AML-193 (cell line): ENCODE results near the gene C1orf159.
"Not testable (repeated sequence)": the region's sequence is repeated elsewhere in the genome, so short reads cannot be mapped to it uniquely, and the experiment has no call there.

ENCODE experiments used
- DNase-seq, 2 experiments: peaks; one replicate each; lab custom pipeline; 2025; lab: John Stamatoyannopoulos, UW

Gene C1orf159

GRCh38 chr1:1118011-1118875, 2.4 kb upstream of the C1orf159 start:
- no peak for DNase-seq

DNA sequence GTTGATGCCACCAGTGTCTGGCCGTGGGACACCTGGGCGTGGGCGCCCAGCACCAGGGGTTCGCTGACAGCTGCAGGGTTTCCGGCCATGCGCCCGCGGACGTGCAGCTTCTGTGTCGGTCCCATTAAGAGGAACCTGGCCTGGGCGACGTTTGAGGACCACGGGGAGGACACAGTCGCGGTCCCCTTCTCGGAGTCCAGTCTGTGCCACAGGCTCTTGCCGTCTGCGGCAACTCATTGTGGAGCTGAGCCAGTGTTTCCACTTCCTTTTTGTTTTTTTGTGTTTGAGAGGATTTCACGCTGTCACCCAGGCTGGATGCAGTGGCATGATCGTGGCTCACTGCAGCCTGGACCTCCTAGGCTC, 1.6 kb upstream of the C1orf159 start:
- DNase-seq, result no peak

GRCh38 chr1:1116701-1117468, 996 bp upstream of the C1orf159 start:
- DNase-seq, result no peak

- DNase-seq, result no peak
These were observed 628 bp downstream of the C1orf159 start for GRCh38 chr1:1115136-1115785.

DNA sequence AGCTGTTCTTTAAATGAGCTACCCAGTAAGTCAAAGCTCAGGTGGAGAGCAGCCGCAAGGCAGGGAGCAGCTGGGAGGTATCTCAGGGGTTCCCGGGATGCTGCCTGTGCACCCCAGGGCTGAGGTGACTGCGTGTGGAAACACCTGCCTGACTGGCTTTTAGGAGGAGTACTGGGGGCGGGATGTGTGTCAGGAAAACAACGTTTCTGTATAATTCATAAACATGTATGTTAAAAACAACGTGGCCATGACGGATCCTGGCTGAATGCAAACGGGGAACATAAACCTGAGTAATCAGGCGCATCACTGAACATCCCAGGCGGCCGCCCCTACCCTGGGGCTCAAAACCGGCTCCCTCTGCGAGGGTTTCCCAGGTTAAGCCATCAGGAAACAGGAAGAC, 1.5 kb downstream of the C1orf159 start:
- no peak for DNase-seq

DNA sequence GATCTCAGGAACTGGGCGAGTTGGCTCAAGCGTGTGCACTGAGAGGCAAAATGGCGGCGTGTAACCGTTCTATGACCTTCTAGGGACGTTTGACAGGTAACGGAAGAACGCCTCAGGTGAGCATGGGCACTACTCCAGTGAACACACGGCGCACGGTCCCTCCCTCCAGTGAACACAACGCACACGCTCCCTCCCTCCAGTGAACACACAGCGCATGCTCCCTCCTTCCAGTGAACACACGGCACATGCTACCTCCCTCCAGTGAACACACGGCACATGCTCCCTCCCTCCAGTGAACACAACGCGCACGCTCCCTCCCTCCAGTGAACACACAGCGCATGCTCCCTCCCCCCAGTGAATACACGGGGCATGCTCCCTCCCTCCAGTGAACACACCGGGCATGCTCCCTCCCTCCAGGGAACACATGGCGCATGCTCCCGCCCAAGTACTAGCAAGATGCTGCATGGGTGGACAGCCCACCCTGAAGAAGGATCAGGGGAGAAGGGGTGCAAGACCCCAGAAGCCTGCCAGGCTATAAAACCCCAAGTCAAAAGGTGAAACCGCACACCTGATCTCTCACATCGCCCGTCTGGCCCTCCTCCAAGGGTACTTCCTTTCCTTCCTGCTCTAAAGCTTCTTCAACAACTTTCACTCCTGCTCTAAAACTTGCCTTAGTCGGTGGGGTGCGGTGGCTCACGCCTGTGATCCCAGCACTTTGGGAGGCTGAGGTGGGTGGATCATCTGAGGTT, 3.5 kb downstream of the C1orf159 start:
- no peak for DNase-seq

DNA sequence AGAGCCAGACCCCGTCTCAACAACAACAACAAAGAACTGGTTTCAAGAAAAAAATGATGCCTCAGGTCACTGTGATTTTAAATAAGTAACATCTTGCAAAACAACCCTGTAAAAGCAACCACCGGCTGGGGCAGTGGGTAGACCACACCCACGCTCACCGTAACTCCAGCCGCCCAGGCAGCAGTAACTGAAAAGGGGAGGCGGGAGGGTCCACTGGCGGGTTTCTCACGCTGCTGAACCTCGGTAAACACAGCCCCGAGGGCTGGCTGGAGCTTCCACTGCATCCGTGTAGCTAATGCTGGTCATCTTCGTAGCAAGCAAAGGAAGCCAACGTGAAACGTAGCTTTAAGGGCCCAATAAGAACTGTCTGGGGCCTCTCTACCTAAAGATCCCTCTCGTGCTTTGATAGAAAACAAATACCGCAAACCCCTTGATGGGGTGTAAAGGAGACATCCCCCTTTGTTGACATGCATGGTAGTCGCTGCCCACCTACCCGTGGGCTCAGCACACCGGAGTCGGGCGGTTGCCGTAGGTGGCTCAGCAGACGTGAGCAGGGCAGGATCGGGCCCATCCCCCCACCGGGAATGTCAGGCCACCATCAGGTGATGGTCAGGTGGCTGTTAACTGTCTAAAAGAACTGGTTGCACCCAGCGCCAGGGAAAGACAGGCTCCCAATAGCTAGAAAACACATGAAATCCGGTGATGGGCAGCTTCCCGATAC, 4.2 kb downstream of the C1orf159 start:
- no peak for DNase-seq

GRCh38 chr1:1110561-1110971, 5.3 kb downstream of the C1orf159 start:
- DNase-seq, result no peak

DNA sequence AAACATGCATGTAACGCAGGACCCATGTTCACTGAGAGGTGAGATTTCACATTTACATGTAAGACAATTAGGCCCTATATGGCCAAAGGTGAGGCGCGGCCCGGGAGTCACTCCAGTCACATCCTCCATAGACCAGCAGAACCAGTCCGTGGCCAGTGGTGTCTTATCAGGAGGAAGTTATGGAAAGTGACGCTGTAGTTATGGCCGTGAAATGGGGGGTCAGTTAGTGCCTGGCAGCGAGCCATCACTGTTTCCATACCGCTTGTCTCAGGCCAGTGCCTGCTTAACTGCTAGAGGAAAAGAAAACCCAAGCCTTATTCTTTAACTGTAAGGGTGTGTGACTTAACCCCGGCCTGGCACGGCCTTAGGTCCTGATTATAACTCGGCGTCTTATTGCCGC, 6.1 kb downstream of the C1orf159 start:
- no peak for DNase-seq

DNA sequence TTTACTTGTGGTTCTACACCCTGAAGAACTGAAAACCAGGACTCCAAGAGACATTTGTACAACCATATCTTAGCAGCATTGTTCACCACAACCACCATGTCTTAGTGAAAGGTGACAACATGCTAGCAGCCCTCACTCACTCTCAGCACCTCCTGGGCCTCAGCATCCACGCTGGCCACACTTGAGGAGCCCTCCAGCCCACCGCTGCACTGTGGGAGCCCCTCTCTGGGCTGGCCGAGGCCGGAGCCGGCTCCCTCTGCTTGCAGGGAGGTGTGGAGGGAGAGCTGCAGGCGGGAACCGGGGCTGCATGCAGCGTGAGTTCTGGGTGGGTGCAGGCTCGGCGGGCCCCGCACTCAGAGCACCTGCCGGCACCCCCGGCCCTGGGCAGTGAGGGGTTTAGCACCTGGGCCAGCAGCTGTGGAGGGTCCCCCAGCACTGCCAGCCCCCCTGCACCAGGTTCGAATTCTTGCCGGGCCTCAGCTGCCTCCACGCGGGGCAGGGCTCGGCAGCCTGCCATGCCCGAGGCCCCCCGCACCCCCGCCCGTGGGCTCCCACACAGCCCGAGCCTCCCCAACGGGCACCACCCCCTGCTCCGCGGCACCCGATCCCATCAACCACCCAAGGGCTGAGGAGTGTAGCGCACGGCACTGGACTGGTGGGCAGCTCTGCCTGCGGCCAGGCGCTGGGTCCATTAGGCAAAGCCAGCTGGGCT, 9.2 kb downstream of the C1orf159 start:
- DNase-seq, result no peak

DNA sequence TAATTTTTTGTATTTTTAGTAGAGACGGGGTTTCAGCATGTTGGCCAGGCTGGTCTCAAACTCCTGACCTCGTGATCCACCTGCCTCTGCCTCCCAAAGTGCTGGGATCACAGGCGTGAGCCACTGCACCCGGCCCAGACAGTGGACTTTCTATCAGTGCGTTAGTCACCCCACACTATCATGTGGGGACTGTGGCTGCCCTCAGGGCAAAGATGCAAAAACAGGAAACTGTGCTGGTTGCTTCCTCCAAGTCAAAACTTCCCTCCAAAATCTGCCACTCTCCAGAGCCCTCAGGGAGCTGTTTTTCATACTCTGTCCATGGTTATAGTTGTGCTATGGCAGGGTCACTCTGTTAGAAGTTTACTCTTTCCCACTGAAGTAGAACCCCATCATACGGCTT, 11.7 kb downstream of the C1orf159 start:
- peak; percentile 90 to 91 for DNase-seq

DNA sequence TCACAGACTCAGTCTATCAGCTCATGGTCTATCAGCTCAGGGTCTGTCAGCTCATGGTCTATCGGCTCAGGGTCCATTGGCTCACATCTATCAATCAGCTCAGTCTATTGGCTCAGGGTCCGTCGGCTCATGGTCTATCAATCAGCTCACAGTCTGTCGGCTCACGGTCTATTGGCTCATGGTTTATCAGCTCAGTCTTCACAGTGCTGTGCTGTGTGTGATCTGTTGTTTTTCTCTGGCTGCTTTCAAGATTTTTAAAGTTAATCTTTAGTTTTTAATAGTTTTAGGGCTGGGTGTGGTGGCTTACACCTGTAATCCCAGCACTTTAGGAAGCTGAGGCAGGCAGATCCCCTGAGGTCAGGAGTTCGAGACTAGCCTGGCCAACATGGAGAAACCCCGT, 14.4 kb downstream of the C1orf159 start:
- DNase-seq, result no peak

DNA sequence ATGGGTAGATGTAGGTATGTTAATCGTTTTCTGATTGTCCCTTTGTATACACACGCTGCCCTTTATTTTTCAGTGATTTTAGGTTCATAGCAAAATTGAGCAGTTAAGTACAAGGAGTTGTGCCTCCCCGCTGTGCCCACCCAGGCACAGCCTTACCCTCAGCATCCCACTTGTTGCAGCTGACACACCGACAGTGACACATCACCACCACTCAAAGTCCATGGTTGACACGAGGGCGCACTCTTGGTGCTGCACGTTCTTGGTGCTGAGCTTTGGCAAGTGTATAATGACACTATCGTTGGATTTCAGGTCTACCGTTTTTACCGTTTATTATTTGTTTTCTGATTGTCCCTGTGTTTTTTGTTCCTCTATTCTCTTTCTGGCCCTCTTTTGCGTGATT, 15.6 kb downstream of the C1orf159 start:
- no peak for DNase-seq

DNA sequence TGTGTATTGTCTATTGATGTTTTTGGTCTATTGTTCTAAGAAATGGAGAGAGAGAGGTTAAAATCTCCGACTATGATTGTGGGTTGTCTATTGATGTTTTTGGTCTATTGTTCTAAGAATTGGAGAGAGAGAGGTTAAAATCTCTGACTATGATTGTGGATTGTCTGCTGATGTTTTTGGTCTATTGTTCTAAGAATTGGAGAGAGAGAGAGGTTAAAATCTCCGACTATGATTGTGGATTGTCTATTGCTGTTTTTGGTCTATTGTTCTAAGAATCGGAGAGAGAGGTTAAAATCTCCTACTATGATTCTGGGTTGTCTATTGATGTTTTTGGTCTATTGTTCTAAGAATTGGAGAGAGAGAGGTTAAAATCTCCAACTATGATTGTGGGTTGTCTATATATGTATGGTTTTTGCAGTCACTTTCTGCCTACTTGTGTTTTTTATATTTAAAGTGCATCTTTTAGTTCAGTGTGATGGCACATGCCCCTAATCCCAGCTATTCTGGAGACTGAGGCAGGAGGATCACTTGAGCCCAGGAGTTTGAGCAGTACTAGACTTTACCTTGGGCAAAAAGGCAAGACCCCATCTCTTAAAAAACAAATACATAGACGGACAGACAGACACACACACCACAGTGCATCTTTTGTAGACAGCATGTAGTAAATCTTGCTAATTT, 16.2 kb downstream of the C1orf159 start:
- no peak for DNase-seq

DNA sequence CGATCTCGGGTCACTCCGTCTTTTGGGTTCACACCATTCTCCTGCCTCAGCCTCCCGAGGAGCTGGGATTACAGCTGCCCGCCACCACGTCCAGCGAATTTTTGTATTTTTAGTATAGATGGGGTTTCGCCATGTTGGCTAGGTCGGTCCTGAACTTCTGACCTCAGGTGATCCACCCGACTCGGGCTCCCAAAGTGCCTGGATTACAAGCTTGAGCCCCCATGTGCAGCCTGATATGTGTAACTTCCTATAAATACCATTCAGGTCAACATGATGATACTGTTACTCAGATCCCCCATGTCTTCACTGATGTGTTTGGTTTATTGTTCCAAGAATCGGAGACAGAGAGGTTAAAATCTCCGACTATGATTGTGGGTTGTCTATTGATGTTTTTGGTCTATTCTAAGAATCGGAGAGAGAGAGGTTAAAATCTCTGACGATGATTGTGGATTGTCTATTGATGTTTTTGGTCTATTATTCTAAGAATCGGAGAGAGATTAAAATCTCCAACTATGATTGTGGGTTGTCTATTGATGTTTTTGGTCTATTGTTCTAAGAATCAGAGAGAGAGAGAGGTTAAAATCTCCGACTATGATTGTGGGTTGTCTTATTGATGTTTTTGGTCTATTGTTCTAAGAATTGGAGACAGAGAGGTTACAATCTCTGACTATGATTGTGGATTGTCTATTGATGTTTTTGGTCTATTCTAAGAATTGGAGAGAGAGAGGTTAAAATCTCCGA, 17.0 kb downstream of the C1orf159 start:
- DNase-seq, result no peak

DNA sequence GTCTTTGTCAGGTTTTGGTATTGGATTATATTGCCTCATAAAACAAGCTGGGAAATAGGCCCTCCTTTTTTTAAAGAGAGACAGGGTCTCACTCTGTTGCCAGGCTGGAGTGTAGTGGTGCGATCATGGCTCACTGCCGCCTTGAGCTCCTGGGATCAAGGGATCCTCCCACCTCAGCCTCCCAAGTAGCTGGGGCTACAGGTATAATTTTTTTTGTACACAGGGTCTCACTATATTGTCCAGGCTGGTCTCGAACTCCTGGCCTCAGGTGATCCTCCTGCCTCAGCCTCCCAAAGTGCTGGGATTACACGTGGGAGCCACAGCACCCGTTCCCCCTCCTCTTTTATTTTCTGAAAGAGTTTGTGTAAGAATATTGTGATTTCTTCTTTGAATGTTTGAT, 19.8 kb downstream of the C1orf159 start:
- not testable (repeated sequence) for DNase-seq

DNA sequence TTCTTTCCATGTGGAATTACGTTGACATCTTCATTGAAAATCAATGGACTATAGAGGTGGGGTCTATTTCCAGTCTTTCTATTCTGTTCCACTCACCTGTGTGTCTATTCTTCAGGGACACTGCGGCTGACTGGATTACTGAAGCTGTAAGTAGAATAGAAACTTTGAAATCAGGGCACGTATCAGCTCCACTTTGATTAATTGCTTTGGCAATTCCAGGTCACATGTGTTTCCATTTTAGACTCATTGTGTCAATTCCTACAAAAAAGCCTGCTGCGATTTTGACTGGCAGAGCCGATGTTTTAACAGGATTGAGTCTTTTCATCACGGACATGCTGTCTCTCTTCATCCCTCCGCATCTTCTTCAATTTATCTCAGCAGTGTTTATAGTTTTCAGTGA, 20.9 kb downstream of the C1orf159 start:
- no peak for DNase-seq

DNA sequence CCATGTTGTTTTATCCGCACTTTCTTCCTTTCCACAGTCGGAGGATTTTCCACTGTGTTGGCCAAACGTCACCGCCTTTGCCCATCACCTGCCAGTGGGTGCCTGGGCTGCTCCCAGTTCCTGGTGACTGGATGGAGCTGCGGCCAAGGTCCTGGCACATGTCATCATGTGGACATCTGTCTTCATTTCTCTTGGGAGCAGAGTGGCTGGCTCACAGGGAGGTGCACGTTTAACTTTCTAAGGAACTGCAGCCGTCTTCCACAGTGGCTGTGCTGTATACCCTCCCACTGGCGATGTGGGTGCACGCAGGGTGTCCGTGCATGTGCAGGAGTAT, 22.3 kb downstream of the C1orf159 start:
- no peak for DNase-seq

GRCh38 chr1:1092894-1093609, 22.8 kb downstream of the C1orf159 start:
- no peak for DNase-seq
